SK-N-SH (cell line): ENCODE data around the gene CDH2. TPM values are rescaled to one million over a fixed set of nuclear protein-coding genes. Genes with fewer than 3 reads are reported as not detected.

Experiments used
- CTCF ChIA-PET: fragments of 300-600, 350-600 bp; formaldehyde crosslinking; extraction: SDS; loops from one replicate; lab custom pipeline; 2021; lab: Yijun Ruan, JAX
- POLR2A ChIA-PET: fragments of 350-600 bp; sonication (Branson Sonifier 250); formaldehyde crosslinking; extraction: SDS; loops from one replicate; lab custom pipeline; 2020; ENCODE audit warnings: antibody characterized with exemption, inconsistent platforms; lab: Yijun Ruan, JAX
- DNase-seq: peaks from one replicate; pipeline ENCODE4 v3.0.0; 2012
- H2AFZ ChIP-seq: fragments of 200-600 bp; sonication (generic); 2 replicates; pipeline ENCODE4 v1.8.1; 2016; ENCODE audit warnings: antibody characterized with exemption, mild to moderate bottlenecking, low read depth
- H3F3A ChIP-seq: fragments of 200-600 bp; sonication (generic); replicated peaks from 2 replicates; pipeline ENCODE3; 2016; ENCODE audit warnings: antibody characterized with exemption, mild to moderate bottlenecking; ENCODE audit not compliant: insufficient read depth
- H3K27ac ChIP-seq, 2 experiments: fragments of 200-500 bp in 1 of 2; fragments of 200-600 bp in 1 of 2; sonication (Bioruptor generic) in 1 of 2; sonication (generic), shearing (Covaris generic) in 1 of 2; 2 replicates each; pipeline versions ENCODE4 v1.5.1 to v1.6.1; 2014 to 2016; ENCODE audit warnings: low read depth in 2 of 2, inconsistent platforms in 1 of 2, low read length in 1 of 2, mild to moderate bottlenecking in 1 of 2, mixed read lengths in 1 of 2
- H3K27me3 ChIP-seq: fragments of 200-600 bp; sonication (generic), shearing (Covaris generic); 2 replicates; pipeline ENCODE4 v1.6.1; 2016; ENCODE audit warnings: mixed run types; ENCODE audit not compliant: insufficient read depth
- H3K36me3 ChIP-seq, 2 experiments: fragments of 200-500 bp in 1 of 2; fragments of 200-600 bp in 1 of 2; sonication (Bioruptor generic) in 1 of 2; sonication (generic) in 1 of 2; replicated peaks in 1 of 2; 2 replicates each; pipeline versions ENCODE3 to v1.5.1; 2014 to 2016; ENCODE audit warnings: low read length in 1 of 2, mild to moderate bottlenecking in 1 of 2; ENCODE audit not compliant: insufficient read depth in 2 of 2, control insufficient read depth in 1 of 2
- H3K4me1 ChIP-seq, 2 experiments: fragments of 200-500 bp in 1 of 2; fragments of 200-600 bp in 1 of 2; sonication (Bioruptor generic) in 1 of 2; sonication (generic), shearing (Covaris generic) in 1 of 2; 2 replicates each; pipeline versions ENCODE4 v1.5.1 to v1.6.1; 2014 to 2016; ENCODE audit warnings: low read depth in 1 of 2, low read length in 1 of 2, mixed run types in 1 of 2; ENCODE audit not compliant: insufficient read depth in 2 of 2, control insufficient read depth in 1 of 2
- H3K4me2 ChIP-seq: fragments of 200-600 bp; sonication (generic), shearing (Covaris generic); 2 replicates; pipeline ENCODE4 v1.6.1; 2017; ENCODE audit warnings: mixed run types
- H3K4me3 ChIP-seq, 2 experiments: fragments of 200-500 bp in 1 of 2; fragments of 200-600 bp in 1 of 2; sonication (Bioruptor generic) in 1 of 2; sonication (generic), shearing (Covaris generic) in 1 of 2; 2 replicates each; pipeline versions ENCODE4 v1.5.1 to v1.8.1; 2014 to 2016; ENCODE audit warnings: low read depth in 2 of 2, inconsistent platforms in 1 of 2, low read length in 1 of 2, mild to moderate bottlenecking in 1 of 2, mixed read lengths in 1 of 2, moderate library complexity in 1 of 2
- H3K79me2 ChIP-seq: fragments of 200-600 bp; sonication (generic); 2 replicates; pipeline ENCODE4 v1.8.1; 2017; ENCODE audit warnings: mild to moderate bottlenecking; ENCODE audit not compliant: insufficient read depth
- H3K9ac ChIP-seq: fragments of 200-600 bp; sonication (generic); 2 replicates; pipeline ENCODE4 v1.6.1; 2017; ENCODE audit warnings: mixed run types
- H3K9me2 ChIP-seq: fragments of 200-600 bp; sonication (generic); 2 replicates; pipeline ENCODE4 v1.6.1; 2017; ENCODE audit warnings: mixed run types
- H3K9me3 ChIP-seq: fragments of 200-600 bp; sonication (generic); 2 replicates; pipeline ENCODE4 v1.6.1; 2017; ENCODE audit warnings: mixed run types, mild to moderate bottlenecking, moderate library complexity
- H4K20me1 ChIP-seq: fragments of 200-600 bp; sonication (generic); 2 replicates; pipeline ENCODE4 v1.6.1; 2017; ENCODE audit warnings: mild to moderate bottlenecking, mixed run types; ENCODE audit not compliant: insufficient read depth
- ELF1 ChIP-seq: IDR thresholded peaks from 2 replicates; pipeline ENCODE4 v1.4.0; 2012
- EZH2phosphoT487 ChIP-seq: fragments of 200-600 bp; sonication (generic); IDR thresholded peaks from 2 replicates; pipeline ENCODE4 v1.6.1; 2017; ENCODE audit warnings: low read depth, mixed run types, mild to moderate bottlenecking, antibody characterized with exemption, moderate library complexity, borderline replicate concordance
- FOSL2 ChIP-seq: IDR thresholded peaks from 2 replicates; pipeline ENCODE4 v1.4.0; 2012; ENCODE audit warnings: low read depth, mild to moderate bottlenecking, moderate library complexity, borderline replicate concordance
- FOXJ3 ChIP-seq: sonication (generic); formaldehyde crosslinking; IDR thresholded peaks from 2 replicates; pipeline ENCODE4 v1.5.1; 2020; ENCODE audit warnings: mild to moderate bottlenecking, missing genetic modification reagents
- JUND ChIP-seq: IDR thresholded peaks from 2 replicates; pipeline ENCODE4 v1.4.0; 2012
- MEF2A ChIP-seq: IDR thresholded peaks from 2 replicates; pipeline ENCODE4 v1.4.0; 2012; ENCODE audit warnings: low read depth, borderline replicate concordance
- MXI1 ChIP-seq: IDR thresholded peaks from 2 replicates; pipeline ENCODE4 v1.6.1; 2012; ENCODE audit warnings: mild to moderate bottlenecking, low read depth, low read length, improper control_type of control experiment
- POLR2AphosphoS5 ChIP-seq: IDR thresholded peaks from 2 replicates; pipeline ENCODE4 v1.6.1; 2012; ENCODE audit warnings: low read depth, low read length
- RAD21 ChIP-seq: IDR thresholded peaks from 2 replicates; pipeline ENCODE4 v1.6.1; 2012; ENCODE audit warnings: mild to moderate bottlenecking, low read length
- RCOR1 ChIP-seq: fragments of 150-350 bp; IDR thresholded peaks from 2 replicates; pipeline ENCODE4 v1.6.1; 2017; ENCODE audit warnings: antibody characterized with exemption, low read length
- RXRA ChIP-seq: IDR thresholded peaks from 2 replicates; pipeline ENCODE4 v1.4.0; 2012; ENCODE audit warnings: low read depth, mild to moderate bottlenecking, borderline replicate concordance
- SIN3A ChIP-seq: IDR thresholded peaks from 2 replicates; pipeline ENCODE4 v1.6.1; 2012; ENCODE audit warnings: low read depth, mild to moderate bottlenecking, low read length, moderate library complexity, borderline replicate concordance
- SMC3 ChIP-seq: IDR thresholded peaks from 2 replicates; pipeline ENCODE4 v1.6.1; 2012; ENCODE audit warnings: low read depth, low read length, improper control_type of control experiment
- TAF1 ChIP-seq: IDR thresholded peaks from 2 replicates; pipeline ENCODE4 v1.6.1; 2012; ENCODE audit warnings: low read depth, mild to moderate bottlenecking, low read length, moderate library complexity, borderline replicate concordance
- TCF12 ChIP-seq: IDR thresholded peaks from 2 replicates; pipeline ENCODE4 v1.4.0; 2012
- TEAD4 ChIP-seq: IDR thresholded peaks from 2 replicates; pipeline ENCODE4 v1.4.0; 2012; ENCODE audit warnings: mild to moderate bottlenecking, borderline replicate concordance; ENCODE audit not compliant: insufficient read depth
- WGBS: methylation state at CpG from one replicate; pipeline ENCODE4 v1.1.6; 2017; ENCODE audit warnings: low lambda C conversion rate; 5-methylcytosine and 5-hydroxymethylcytosine counted together
- polyA plus RNA-seq, 3 experiments: library from polyadenylated mRNA; depleted of rRNA; stranded (reverse); fragments of >200 nt; gene quantifications; 2 replicates each; pipeline ENCODE4 v1.2.3, GENCODE V29; 2012
- TF ChIP-seq, protein P1 (sequence below): IDR thresholded peaks from 2 replicates; pipeline ENCODE4 v1.6.1; 2012; ENCODE audit warnings: mild to moderate bottlenecking, low read depth, low read length, moderate library complexity
- TF ChIP-seq, protein P2 (sequence below): IDR thresholded peaks from 2 replicates; pipeline ENCODE4 v1.4.0; 2012; ENCODE audit warnings: low read depth, borderline replicate concordance
- TF ChIP-seq, protein P3 (sequence below): IDR thresholded peaks from 2 replicates; pipeline ENCODE4 v1.4.0; 2012; ENCODE audit warnings: low read depth, borderline replicate concordance
- TF ChIP-seq, protein P4 (sequence below): fragments of 150-350 bp; IDR thresholded peaks from 2 replicates; pipeline ENCODE4 v1.6.1; 2017; ENCODE audit warnings: antibody characterized with exemption, low read length, low read depth, borderline replicate concordance
- TF ChIP-seq, protein P5 (sequence below): fragments of 200-600 bp; sonication (generic); IDR thresholded peaks from 2 replicates; pipeline ENCODE4 v1.6.1; 2017; ENCODE audit warnings: antibody characterized with exemption, mild to moderate bottlenecking, moderate library complexity

Gene CDH2
- polyA plus RNA-seq, 1 of the 3 experiments (the other 2 are of a cell fraction) = 146 TPM

DNA sequence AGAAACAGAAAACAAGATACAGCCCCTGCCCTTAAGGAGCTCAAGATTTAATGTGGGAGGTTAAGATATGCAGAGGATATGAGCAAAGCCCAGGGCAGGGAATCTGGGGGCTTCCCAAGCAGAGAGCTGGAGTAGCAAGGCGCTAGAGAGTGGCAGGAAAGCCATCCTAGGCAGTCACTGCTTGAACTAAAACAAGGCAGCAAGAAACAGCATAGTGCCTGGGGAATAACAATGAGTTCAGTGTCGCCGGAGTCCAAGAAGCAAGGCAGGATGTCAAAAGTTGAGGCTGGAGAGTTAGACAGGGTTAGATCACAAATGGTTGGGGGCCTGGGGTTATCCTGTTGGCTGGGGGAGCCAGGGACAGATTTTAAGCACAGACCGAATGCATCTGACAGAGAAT, 24.6 kb downstream of the CDH2 start (continued):
- TF ChIP-seq, protein P1, sequence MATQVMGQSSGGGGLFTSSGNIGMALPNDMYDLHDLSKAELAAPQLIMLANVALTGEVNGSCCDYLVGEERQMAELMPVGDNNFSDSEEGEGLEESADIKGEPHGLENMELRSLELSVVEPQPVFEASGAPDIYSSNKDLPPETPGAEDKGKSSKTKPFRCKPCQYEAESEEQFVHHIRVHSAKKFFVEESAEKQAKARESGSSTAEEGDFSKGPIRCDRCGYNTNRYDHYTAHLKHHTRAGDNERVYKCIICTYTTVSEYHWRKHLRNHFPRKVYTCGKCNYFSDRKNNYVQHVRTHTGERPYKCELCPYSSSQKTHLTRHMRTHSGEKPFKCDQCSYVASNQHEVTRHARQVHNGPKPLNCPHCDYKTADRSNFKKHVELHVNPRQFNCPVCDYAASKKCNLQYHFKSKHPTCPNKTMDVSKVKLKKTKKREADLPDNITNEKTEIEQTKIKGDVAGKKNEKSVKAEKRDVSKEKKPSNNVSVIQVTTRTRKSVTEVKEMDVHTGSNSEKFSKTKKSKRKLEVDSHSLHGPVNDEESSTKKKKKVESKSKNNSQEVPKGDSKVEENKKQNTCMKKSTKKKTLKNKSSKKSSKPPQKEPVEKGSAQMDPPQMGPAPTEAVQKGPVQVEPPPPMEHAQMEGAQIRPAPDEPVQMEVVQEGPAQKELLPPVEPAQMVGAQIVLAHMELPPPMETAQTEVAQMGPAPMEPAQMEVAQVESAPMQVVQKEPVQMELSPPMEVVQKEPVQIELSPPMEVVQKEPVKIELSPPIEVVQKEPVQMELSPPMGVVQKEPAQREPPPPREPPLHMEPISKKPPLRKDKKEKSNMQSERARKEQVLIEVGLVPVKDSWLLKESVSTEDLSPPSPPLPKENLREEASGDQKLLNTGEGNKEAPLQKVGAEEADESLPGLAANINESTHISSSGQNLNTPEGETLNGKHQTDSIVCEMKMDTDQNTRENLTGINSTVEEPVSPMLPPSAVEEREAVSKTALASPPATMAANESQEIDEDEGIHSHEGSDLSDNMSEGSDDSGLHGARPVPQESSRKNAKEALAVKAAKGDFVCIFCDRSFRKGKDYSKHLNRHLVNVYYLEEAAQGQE = no peak
- TF ChIP-seq, protein P2, sequence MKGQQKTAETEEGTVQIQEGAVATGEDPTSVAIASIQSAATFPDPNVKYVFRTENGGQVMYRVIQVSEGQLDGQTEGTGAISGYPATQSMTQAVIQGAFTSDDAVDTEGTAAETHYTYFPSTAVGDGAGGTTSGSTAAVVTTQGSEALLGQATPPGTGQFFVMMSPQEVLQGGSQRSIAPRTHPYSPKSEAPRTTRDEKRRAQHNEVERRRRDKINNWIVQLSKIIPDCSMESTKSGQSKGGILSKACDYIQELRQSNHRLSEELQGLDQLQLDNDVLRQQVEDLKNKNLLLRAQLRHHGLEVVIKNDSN = no peak
- TF ChIP-seq SIN3A (no peak), ELF1 (no peak), RAD21 (no peak), RXRA (no peak), TAF1 (no peak), EZH2phosphoT487 (no peak), FOSL2 (no peak)

DNA sequence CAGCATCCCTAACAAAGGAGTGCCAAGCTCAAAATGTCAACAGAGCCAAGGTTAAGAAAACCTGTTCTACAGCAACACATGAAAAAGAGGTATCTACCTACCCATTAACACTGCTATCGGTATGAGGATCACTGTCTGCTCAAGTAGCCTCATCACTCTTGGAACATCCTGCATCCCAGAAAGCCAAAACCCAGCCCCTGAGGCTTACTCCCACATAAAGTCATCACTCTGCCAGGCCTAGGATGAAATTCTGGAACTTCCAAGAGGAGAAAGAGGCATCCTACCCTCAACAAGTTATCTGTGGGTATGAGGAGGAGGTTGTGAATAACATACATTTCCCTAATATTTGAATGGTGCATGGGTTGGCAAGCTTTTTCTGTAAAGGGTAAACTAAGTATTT, 25.5 kb downstream of the CDH2 start:
- no peak for DNase-seq
- Histone ChIP-seq H3K9me2 (no peaks in the 10 kb centered on the region), H2AFZ (no peak overlapping the region), H3K27me3 (no peaks in the 10 kb centered on the region), H3K36me3 (peaks cover 18 to 24% of the 10 kb centered on the region in 2 experiments), H3K4me3 (no peak overlapping the region), H3K79me2 (peaks cover 99% of the 10 kb centered on the region), H3F3A (peaks cover 19% of the 10 kb centered on the region), H3K4me2 (no peak overlapping the region), H4K20me1 (peaks cover 90% of the 10 kb centered on the region), H3K4me1 (peaks cover 8 to 18% of the 10 kb centered on the region in 2 experiments), H3K9ac (no peak overlapping the region), H3K27ac (no peak overlapping the region), H3K9me3 (no peaks in the 10 kb centered on the region)
- POLR2A ChIA-PET = no interaction called here
- CTCF ChIA-PET = interaction anchor here (1.0 kb wide), 1 partner anchor 26 kb away, joined by 3 read pairs; the partner anchor contains the start of gene CDH2
- WGBS = 100% methylated on average over 1 of the region's 1 CpG
- no peak for TF ChIP-seq FOSL2
- TF ChIP-seq MEF2A = no peak
- no peak for TF ChIP-seq SMC3
- no peak for TF ChIP-seq MXI1
- no peak for TF ChIP-seq TCF12
- TF ChIP-seq RCOR1 = no peak
- TF ChIP-seq TEAD4 = no peak
- TF ChIP-seq, protein P3, sequence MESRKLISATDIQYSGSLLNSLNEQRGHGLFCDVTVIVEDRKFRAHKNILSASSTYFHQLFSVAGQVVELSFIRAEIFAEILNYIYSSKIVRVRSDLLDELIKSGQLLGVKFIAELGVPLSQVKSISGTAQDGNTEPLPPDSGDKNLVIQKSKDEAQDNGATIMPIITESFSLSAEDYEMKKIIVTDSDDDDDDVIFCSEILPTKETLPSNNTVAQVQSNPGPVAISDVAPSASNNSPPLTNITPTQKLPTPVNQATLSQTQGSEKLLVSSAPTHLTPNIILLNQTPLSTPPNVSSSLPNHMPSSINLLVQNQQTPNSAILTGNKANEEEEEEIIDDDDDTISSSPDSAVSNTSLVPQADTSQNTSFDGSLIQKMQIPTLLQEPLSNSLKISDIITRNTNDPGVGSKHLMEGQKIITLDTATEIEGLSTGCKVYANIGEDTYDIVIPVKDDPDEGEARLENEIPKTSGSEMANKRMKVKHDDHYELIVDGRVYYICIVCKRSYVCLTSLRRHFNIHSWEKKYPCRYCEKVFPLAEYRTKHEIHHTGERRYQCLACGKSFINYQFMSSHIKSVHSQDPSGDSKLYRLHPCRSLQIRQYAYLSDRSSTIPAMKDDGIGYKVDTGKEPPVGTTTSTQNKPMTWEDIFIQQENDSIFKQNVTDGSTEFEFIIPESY = no peak
- TF ChIP-seq FOXJ3 (CRISPR knock-in tag) = no peak
- TF ChIP-seq, protein P4, sequence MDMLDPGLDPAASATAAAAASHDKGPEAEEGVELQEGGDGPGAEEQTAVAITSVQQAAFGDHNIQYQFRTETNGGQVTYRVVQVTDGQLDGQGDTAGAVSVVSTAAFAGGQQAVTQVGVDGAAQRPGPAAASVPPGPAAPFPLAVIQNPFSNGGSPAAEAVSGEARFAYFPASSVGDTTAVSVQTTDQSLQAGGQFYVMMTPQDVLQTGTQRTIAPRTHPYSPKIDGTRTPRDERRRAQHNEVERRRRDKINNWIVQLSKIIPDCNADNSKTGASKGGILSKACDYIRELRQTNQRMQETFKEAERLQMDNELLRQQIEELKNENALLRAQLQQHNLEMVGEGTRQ = no peak
- TF ChIP-seq, protein P5, sequence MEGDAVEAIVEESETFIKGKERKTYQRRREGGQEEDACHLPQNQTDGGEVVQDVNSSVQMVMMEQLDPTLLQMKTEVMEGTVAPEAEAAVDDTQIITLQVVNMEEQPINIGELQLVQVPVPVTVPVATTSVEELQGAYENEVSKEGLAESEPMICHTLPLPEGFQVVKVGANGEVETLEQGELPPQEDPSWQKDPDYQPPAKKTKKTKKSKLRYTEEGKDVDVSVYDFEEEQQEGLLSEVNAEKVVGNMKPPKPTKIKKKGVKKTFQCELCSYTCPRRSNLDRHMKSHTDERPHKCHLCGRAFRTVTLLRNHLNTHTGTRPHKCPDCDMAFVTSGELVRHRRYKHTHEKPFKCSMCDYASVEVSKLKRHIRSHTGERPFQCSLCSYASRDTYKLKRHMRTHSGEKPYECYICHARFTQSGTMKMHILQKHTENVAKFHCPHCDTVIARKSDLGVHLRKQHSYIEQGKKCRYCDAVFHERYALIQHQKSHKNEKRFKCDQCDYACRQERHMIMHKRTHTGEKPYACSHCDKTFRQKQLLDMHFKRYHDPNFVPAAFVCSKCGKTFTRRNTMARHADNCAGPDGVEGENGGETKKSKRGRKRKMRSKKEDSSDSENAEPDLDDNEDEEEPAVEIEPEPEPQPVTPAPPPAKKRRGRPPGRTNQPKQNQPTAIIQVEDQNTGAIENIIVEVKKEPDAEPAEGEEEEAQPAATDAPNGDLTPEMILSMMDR = no peak
- TF ChIP-seq JUND = no peak
- TF ChIP-seq TAF1 = no peak
- no peak for TF ChIP-seq POLR2AphosphoS5
- TF ChIP-seq, protein P2 = no peak
